ENCODE measurements around the gene NPR1. TPM values are rescaled to one million over a fixed set of nuclear protein-coding genes. Genes with fewer than 3 reads are reported as not detected.

The NPR1 gene
- polyA plus RNA-seq, 1 donor from 2014 or later, result 0.45 TPM

- Histone ChIP-seq H3K79me2 (replicated peaks; ENCODE audit: insufficient read depth, low read length) (peaks cover 23% of the 10 kb centered on the region), H3K4me2 (ENCODE audit: low read length) (no peak overlapping the region), H3K9me2 (ENCODE audit: insufficient read depth, low read length) (no peaks in the 10 kb centered on the region), H3K9ac (ENCODE audit: low read length) (no peak overlapping the region), H3K4me3 (ENCODE audit: low read length) (no peak overlapping the region), H2AFZ (ENCODE audit: low read depth, low read length) (no peak overlapping the region), H3K36me3 (ENCODE audit: insufficient read depth, low read length) (peaks cover 8% of the 10 kb centered on the region), H3K27me3 (ENCODE audit: insufficient read depth, low read depth, low read length) (peaks cover 14% of the 10 kb centered on the region), H3F3A (ENCODE audit: insufficient read depth, low read length, poor library complexity, severe bottlenecking) (no peaks in the 10 kb centered on the region), H3K27ac (ENCODE audit: low read length) (no peak overlapping the region), H3K9me3 (ENCODE audit: low read length) (no peaks in the 10 kb centered on the region), H4K20me1 (ENCODE audit: insufficient read depth) (no peaks in the 10 kb centered on the region)
- TF ChIP-seq TAF1 (IDR thresholded peaks at IDR 0.05; ENCODE audit: low read depth), result no peak
- no peak for TF ChIP-seq SMC3 (conservative IDR thresholded peaks at IDR 0.05; ENCODE audit: poor library complexity)
- TF ChIP-seq REST (IDR thresholded peaks at IDR 0.05; ENCODE audit: borderline replicate concordance), result no peak
- no peak for TF ChIP-seq RAD21 (conservative IDR thresholded peaks at IDR 0.05)
- TF ChIP-seq EZH2 (IDR thresholded peaks at IDR 0.05; ENCODE audit: borderline replicate concordance, insufficient read depth, low read length, poor library complexity, severe bottlenecking), result no peak
- no peak for TF ChIP-seq EP300 (conservative IDR thresholded peaks at IDR 0.05; ENCODE audit: poor library complexity, severe bottlenecking)
These were observed 5.0 kb upstream of the NPR1 start for GRCh38 chr1:153673511-153673910.

GRCh38 chr1:153677718-153678518, 570 bp upstream of the NPR1 start:
- Histone ChIP-seq H4K20me1 (ENCODE audit: insufficient read depth) (no peaks in the 10 kb centered on the region), H3K27me3 (ENCODE audit: insufficient read depth, low read depth, low read length) (peaks cover 50% of the 10 kb centered on the region), H3K79me2 (replicated peaks; ENCODE audit: insufficient read depth, low read length) (no peaks in the 10 kb centered on the region), H3K27ac (ENCODE audit: low read length) (no peak overlapping the region), H3F3A (ENCODE audit: insufficient read depth, low read length, poor library complexity, severe bottlenecking) (no peaks in the 10 kb centered on the region), H3K4me2 (ENCODE audit: low read length) (peak overlapping the region; percentile 87), H3K4me3 (ENCODE audit: low read length) (peak overlapping the region; percentile 79), H3K9ac (ENCODE audit: low read length) (peak overlapping the region; percentile 51), H3K36me3 (ENCODE audit: insufficient read depth, low read length) (no peaks in the 10 kb centered on the region), H3K9me3 (ENCODE audit: low read length) (no peaks in the 10 kb centered on the region), H2AFZ (ENCODE audit: low read depth, low read length) (peak overlapping the region; percentile 35), H3K9me2 (ENCODE audit: insufficient read depth, low read length) (no peaks in the 10 kb centered on the region)
- TF ChIP-seq RAD21 (conservative IDR thresholded peaks at IDR 0.05), result peak; percentile 83
- TF ChIP-seq SMC3 (conservative IDR thresholded peaks at IDR 0.05; ENCODE audit: poor library complexity), result peak; percentile 81
- no peak for TF ChIP-seq TAF1 (IDR thresholded peaks at IDR 0.05; ENCODE audit: low read depth)
- TF ChIP-seq CTCF (IDR thresholded peaks at IDR 0.05; ENCODE audit: poor library complexity, severe bottlenecking), result peak; percentile 91

Measured in neural cell (in vitro differentiated cells).